Kidney capillary endothelial cell (primary cell): Measurements from ENCODE around the gene PRPF40A.

Experiments used
- DNase-seq: peaks from one replicate; pipeline ENCODE4 v3.0.0-alpha.2; 2018; ENCODE audit warnings: low spot score

The PRPF40A gene

GRCh38 chr2:152651834-152652233, 65.4 kb downstream of the PRPF40A start:
- DNase-seq = no peak

- no peak for DNase-seq
These were observed 66.4 kb downstream of the PRPF40A start for GRCh38 chr2:152650768-152651371.

DNA sequence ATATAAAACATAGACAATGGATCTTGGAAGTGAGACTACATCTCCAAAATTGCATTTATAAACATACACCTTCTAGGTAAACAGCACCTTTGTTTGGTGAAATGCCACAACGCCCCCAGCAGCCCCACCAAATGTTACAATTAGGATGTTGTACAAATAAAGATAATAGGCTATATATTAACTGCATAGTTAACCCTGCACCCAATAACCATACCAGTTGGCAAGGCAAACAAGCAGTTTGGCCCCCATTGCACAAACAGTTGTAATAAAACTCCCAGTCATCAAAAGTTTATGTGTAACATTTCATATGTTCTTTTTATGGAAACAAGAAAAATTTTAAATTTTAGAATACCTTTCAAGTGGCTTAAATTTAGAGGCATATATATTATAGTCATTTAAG, 67.3 kb downstream of the PRPF40A start:
- DNase-seq = no peak

- peak; percentile 21 for DNase-seq
These were observed 68.9 kb downstream of the PRPF40A start for GRCh38 chr2:152648336-152648735.

GRCh38 chr2:152647552-152647951, 69.7 kb downstream of the PRPF40A start:
- DNase-seq = no peak

DNA sequence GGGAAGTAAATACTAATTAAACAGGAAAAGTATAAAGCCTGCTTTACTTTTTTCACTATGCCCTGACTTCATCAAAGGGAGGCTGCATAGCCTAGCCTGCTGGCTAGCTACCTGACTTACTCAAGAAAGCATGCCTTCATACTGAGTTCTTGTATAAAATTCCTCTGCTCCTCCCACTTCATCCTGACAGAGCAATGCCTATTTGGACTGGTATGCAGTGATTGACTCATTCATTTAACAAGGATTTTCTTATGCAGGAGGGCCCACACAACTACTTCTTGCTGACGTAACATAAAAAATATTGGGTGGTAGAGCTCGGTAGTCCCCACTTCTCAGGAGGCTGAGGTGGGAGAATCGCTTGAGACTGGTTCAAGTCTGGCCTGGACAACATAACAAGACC, 70.5 kb downstream of the PRPF40A start:
- no peak for DNase-seq

DNA sequence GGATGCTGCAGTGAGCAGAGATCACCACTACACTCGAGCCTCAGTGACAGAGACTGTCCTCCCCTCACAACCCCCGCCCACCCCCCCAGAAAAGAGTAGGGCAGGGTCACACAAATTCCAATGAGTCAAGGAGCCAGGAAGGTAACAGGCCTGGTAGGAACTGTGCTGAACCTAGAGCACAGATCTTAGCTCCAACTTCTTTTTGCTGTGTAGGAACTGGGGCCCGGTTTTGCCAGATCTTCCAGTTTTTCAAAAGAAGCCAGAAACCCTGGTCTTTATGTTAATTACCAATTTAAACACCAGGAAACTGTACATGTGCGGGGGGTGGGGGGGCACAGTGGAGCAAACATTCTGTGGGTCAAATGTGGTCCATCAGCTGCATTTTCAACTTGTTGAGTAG, 71.0 kb downstream of the PRPF40A start:
- DNase-seq = no peak

- no peak for DNase-seq
These were observed 72.9 kb downstream of the PRPF40A start for GRCh38 chr2:152644189-152644873.

DNA sequence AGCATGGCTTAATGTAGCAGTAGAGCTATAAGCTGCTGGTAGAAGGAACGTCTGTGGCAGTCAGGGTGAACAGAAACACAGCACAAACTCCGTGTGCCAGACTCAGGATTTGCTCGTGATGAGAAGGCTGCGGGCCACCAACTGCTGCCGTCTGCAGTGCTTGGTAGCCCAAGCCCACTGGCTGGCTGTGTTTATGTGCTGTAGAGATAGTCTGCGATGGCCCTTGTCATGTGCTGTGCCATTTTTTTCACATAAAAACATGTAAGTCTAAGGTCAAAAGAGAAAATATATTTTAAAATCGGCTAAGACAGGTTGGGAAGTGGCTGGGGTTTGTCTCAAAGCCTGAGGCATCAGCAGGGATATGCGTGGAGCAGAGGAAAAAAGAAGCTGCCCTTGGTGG, 78.7 kb downstream of the PRPF40A start:
- DNase-seq = no peak

- DNase-seq = no peak
These were observed 79.2 kb downstream of the PRPF40A start for GRCh38 chr2:152638056-152638455.

DNA sequence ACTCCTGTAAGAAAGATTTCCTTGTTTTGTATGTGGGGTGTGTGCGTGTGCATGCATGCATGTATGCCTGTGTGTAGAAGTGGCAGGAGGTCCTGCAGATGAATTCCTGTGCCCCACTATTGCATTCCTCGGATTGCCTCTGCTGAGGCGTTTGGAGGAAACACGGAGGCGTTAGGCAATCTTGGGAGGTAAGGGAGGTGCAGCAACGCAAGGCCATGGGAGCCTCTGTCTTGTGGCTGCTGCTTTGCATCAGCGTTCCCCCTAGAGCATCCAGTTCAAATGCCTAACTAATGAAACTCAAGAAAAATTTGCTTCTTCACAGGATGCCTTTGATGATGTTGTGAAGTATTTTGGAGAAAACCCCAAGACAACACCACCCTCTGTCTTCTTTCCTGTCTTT, 80.0 kb downstream of the PRPF40A start:
- DNase-seq = no peak

DNA sequence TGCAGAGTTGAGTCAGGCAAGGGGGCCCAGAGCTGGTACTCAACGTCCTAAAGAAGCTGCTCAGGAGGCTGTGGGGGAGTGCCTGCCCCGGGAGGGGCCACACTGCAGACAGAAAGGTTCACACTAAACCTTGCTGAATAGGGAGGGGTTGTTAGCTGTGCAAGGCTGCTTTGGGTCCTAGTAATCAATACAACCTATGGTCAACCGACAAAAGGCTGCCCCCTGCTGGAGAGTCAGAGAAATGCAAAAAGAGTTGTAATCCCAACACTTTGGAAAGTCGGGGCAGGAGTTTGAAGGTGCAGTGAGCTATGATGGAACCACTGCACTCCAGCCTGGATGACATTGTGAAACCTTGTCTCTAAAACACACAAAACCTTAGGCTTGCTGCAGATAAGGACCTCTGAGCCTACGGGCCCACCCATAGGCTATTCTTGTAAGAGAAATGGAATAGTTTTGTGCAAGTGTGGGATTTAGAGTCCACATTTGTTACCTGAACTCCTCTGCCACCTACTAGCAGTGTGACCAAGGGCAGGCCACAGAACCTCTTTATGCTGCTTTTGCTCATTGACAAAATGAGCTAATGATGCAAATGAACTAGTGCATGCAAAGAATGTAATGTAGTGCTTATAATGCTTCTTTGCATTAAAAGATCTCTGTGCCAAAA, 81.5 kb downstream of the PRPF40A start:
- DNase-seq = peak; percentile 59

DNA sequence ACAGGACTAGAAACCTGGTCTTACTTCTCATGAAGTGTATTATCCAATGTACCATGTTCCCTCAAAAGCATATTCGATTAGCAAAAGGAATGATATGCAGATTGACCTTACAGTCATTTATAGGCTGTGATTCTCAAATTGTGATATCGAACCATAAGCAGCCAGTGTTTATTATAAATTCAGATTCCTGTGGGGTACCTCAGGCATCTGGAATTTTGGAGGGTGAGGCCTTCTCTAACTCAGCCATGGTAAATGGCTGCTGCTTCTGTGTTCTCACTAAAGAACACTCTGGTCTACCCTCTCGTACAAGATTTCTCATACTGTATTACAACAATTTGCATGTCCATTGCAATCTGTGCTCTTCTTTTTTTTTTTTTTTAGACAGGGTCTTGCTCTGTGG, 84.5 kb downstream of the PRPF40A start:
- DNase-seq = no peak

DNA sequence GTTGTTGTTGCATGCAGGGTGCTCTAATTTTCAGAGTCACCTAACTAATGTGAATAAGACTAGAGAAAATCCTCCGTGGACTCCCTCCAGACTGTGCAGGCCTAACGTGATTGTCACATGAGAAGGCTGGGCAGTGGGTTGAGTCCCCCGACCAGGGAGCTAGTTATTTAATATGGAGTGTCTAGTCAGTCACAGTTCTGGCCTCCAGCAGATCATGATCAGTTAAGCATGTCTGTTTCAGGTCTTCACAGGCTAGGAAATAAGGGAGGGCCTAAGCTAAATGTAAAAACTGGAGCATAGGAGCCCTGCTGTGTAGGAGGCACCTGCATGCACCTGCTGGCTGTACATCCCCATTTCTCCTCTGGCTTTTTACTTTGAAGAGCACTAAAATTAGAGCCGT, 86.8 kb downstream of the PRPF40A start:
- DNase-seq = no peak

DNA sequence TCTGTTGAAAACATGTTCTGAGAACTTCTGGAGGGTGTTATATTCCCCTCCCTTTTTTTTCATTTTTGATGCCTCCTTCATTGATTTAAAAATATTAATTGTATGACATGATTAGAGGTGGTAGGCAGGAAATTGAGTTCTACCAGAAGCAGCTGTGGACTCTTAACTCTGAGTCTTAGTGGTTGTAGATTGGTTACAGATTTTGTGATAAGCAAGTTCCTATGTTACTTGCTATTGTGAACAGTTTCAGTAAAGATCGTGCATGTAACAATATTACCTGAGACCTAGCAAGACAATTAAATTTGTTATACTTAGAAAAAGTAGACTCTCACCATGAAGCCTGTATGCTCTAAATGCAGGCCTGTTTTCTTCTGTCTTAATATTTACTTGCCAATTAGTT, 88.1 kb downstream of the PRPF40A start:
- no peak for DNase-seq

- DNase-seq = peak; percentile 48
These were observed 89.8 kb downstream of the PRPF40A start for GRCh38 chr2:152627351-152627957.

- DNase-seq = no peak
These were observed 90.3 kb downstream of the PRPF40A start for GRCh38 chr2:152626911-152627339.

DNA sequence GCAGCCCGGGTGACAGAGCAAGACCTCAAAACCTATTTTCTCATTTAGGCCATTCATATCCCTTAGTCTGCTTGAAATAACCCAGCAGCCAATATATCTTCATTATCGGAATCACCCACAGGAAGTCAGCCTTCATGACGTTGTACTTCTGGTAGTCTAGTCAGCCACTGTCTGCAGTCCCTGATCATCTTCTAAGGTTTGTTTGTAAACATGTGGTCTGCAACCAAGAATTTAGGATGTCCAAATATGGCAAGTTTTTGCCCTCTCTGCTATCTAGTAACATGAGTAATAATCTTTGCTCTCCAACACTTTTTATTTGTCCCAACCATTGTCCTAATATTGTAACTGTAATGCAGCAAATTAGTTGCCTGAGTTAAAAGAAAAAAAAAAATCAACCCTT, 92.5 kb downstream of the PRPF40A start:
- DNase-seq = no peak

- DNase-seq = no peak
These were observed 93.5 kb downstream of the PRPF40A start for GRCh38 chr2:152623775-152624174.

- no peak for DNase-seq
These were observed 94.1 kb downstream of the PRPF40A start for GRCh38 chr2:152623076-152623740.

DNA sequence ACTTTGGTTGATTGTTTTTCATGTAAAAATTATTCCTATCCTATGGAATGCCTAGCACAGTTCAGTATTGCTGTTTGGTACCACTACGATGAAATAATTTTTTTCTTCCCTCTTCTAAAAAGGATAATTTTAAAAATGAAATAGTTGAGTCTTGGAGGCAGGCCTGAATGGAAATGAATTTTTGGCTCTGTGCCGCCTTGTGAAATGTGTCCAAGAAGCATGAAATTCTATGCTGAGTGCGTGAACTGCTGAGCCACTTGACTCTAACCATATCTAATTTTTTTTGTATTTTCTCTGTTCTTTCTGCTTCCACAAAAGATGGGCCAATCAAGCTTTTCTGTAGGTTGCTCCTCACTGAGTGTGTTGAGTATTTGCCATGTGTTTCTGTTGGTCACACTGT, 95.0 kb downstream of the PRPF40A start:
- DNase-seq = no peak

DNA sequence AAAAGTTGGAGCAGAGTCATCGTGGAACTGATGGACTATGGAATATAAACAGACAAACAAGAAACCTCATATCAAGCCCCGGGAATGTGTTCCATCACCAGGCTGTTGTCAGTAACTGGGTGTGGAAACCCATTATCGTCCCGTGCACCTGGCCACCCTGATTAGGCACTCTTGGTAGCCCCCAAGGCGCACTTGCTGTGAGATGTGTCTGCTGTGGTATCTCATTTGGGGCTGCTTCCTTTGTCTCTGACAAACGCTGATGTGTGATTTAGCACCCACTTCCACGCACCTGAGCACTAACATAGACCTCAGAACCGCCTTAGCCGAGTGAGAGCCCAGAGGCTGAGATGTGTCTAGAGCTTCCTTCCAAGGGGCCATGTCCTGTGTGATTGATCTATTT, 96.3 kb downstream of the PRPF40A start:
- no peak for DNase-seq

DNA sequence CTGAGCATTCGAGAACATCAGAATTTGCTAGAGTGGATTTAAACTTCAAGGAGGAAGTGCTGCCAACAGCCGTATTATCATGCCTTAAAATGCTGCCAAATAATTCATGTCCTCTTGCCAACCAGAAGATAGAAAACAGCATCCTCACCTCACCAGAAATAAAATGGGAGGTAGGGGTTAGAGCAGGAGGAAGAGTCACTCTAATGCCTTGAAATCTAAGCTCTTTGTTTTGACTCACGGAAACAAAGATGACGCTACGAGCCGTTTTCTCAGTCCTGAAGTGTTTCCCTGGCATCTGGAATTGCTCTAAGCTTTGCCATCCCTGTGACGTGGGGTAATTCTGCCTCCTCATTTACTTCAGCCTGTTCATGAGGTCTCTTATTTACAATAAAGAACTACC, 97.1 kb downstream of the PRPF40A start:
- DNase-seq = no peak
